ENCODE results near the gene MFSD11.

- TF ChIP-seq CTCF (IDR thresholded peaks at IDR 0.05) (no peak), POLR2A (IDR thresholded peaks at IDR 0.05) (no peak)
Observed at GRCh38 chr17:76735006-76735405, 2.9 kb upstream of the MFSD11 start.

All from heart left ventricle (tissue), 13 donors.